ENCODE results near the gene RNF157.

The RNF157 gene

GRCh38 chr17:76121932-76122430 is 118.3 kb downstream of the RNF157 start:
- DNase-seq: no peak

GRCh38 chr17:76120658-76121008 is 119.7 kb downstream of the RNF157 start:
- no peak for DNase-seq

GRCh38 chr17:76119409-76120371 is 120.6 kb downstream of the RNF157 start:
- no peak for DNase-seq

DNA sequence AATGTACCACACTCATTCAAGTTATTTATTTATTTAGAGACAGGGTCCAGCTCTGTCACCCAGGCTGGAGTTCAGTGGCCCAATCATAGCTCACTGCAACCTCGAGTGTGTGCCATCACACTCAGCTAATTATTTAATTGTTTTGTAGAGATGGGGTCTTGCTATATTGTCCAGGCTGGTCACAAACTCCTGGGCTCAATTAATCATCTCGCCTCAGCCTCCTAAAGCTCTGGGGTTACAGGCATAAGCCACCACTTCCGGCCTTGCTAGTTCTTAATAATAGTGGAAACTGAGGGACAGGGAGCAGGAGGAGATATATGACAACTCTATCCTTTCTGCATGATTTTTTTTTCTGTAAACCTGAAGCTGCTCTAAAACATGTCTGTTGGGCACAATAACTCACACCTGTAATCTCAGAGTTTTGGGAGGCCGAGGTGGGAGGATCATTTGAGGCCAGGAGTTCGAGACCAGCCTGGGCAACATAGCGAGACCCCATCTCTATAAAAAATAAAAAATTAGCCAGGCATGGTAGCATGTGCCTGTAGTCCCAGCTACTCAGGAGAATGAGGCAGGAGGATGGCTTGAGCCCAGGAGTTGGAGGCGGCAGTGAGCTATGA is 125.0 kb downstream of the RNF157 start:
- DNase-seq: no peak

DNA sequence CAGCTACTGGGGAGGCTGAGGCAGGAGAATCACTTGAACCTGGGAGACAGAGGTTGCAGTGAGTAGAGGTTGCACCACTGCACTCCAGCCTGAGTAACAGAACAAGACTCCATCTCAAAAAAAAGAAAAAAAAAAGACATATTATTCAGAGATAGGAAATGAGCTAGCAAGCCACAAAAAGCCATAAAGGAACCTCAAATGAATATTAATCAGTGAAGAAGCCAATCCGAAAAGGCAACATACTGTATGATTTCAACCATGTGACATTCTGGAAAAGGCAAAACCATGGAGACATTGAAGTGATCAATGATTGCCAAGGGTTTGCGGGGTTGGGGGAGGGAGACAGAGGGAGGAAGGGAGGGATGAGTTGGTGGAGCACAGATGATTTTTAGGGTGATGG is 128.3 kb downstream of the RNF157 start:
- no peak for DNase-seq

DNA sequence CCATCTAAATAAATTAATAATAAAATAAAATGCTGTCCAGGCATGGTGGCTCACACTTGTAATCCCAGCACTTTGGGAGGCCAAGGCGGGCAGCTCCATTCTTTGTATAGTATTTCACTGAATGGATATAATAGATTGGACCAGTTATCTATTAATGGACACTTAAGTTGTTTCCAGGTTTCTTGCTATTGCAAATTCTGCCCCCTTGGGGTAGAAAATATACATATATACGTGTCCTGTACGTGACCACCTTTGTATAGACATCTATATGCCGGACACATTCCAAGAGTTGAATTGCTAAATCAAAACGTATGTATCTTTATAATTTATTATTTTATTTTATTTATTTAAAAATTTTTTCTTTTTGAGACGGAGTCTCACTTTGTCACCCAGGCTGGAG is 132.8 kb downstream of the RNF157 start:
- DNase-seq: no peak

DNA sequence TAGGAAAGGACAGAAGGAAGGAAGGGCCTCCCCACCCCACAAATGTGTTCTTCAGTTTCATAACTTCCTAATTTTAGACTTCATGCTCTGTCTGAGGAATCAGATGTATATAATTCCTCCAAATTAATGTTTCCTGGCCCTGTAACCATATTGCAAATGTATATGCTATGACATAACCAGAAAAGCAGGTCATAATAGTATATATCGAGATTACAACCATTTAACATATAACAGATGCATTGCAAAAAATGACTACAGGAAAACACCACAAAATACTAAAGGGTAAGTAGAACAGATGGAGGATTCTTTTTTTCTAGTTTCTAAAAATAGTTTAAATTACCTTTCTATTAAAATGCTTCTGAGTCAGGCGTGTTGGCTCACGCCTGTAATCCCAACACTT is 133.6 kb downstream of the RNF157 start:
- no peak for DNase-seq

GRCh38 chr17:76104896-76105231 is 135.4 kb downstream of the RNF157 start:
- DNase-seq: no peak

DNA sequence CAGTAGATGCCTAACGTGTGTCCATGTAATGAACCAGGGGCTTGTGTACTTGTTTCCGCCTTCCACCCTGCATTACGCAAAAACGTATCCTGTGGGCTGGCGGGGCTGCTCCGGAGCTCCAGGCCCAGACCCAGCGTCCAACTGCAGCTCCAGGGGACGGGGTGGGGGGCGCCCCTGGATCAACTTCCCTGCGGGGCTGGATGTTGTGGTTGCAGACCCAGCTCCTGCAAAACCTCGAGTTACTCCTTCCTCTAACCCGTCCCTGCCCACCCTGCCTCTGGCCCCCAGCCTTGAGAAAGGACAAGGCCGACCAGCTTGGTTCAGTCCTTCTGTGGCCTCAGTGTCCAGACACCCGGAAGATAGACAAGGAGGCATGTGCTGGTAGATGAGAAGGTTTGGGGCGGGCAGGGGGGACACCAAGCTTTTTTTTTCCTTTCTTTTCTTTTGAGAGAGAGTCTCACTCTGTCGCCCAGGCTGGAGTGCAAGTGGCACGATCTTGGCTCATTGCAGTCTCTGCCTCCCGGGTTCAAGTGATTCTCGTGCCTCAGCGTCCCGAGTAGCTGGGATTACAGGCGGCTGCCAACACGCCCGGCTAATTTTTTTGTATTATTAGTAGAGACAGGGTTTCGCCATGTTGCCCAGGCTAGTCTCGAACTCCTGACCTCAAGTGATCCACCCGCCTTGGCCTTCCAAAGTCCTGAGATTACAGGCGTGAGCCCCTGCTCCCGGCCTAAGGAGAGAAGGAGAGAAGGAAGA is 136.0 kb downstream of the RNF157 start:
- DNase-seq: no peak

GRCh38 chr17:76103274-76104139 is 136.8 kb downstream of the RNF157 start, which contains the start of gene EXOC7:
TSS of gene EXOC7 (minus strand) at chr17:76103787. CDS start at chr17:76103692, 95 bp downstream.
- DNase-seq: peak; percentile 84 to 92 (median 90)

- no peak for DNase-seq
These were observed 137.4 kb downstream of the RNF157 start for GRCh38 chr17:76102944-76103273.

DNA sequence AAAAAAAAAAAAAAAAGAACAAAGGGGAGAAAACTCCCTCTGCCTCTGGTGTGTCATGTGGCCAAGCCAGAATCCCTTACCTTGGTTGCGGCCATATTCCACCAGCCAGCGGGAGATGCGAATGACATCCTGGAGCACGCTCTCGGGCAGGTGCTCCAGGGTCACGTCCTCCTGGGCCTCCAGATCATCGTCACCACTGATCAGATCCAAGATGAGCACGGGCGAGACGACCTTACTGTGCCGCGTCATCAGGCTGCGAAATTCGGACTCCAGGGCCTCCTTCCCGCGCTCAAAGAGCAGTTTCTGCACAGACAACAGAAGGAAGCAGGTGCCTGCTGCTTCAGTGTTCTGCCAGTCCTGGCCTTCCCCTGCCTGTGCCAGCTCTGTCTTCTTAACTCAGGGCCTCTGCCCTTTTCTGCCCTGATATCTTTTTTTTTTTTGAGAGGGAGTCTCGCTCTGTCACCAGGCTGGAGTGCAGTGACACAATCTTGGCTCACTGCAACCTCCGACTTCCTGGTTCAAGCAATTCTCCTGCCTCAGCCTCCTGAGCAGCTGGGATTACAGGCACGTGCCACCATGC is 142.5 kb downstream of the RNF157 start:
- DNase-seq: no peak

DNA sequence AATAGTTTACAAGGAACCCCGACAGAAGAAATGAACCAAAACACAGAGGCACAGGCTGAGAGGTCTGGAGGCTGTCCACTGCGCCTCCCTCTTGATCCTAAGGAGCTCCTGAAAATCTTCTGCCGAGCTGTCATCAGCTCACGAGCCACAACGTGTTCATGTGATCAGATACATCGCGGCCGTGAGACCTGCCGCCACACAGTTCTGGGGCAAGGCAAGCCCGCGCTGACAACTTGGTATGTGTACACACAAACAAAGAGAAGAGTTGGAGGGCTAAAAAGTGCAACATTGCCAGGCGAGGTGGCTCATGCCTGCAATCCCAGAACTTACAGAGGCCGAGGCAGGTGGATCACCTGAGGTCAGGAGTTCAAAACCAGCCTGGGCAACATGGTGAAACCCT is 144.3 kb downstream of the RNF157 start:
- DNase-seq: no peak

DNA sequence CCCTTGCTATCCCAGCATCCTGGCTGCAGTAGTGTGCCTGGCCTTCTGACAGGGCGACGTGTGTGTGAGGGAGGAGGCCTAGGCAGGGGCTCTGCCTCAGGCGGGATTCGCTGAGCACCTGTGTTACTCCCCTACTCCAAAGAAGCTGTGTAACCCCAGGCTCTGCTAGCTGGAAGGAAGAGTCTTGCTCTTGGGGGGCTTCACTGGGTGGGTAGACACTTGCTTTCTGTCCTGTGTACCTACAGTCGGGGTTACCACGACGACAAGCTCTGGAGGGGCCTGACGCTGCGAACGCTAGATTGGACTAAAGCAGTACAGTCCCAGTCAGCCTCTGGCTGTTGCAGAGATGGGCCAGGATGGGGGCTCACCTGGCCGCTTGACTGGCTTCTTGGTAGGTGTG is 146.2 kb downstream of the RNF157 start:
- no peak for DNase-seq

GRCh38 chr17:76092526-76093413 is 147.5 kb downstream of the RNF157 start:
- no peak for DNase-seq
